IPS DF 6.9 (cell line): Measurements from ENCODE around the gene ADTRP.
"Not testable (repeated sequence)": the region's sequence is repeated elsewhere in the genome, so short reads cannot be mapped to it uniquely, and the experiment has no call there.

Source experiments
- DNase-seq: peaks from one replicate; pipeline ENCODE4 v3.0.0-alpha.2; 2013; ENCODE audit warnings: low read depth, low spot score
- H3K27ac ChIP-seq: one replicate; pipeline ENCODE4 v1.5.1; 2013; ENCODE audit warnings: low read length, control low read depth
- H3K27me3 ChIP-seq: 2 replicates; pipeline ENCODE4 v1.6.1; 2013; ENCODE audit warnings: mild to moderate bottlenecking, low read length; ENCODE audit not compliant: control insufficient read depth, insufficient read depth
- H3K36me3 ChIP-seq: 2 replicates; pipeline ENCODE4 v1.6.1; 2013; ENCODE audit warnings: low read length; ENCODE audit not compliant: control insufficient read depth, insufficient read depth
- H3K4me1 ChIP-seq: 2 replicates; pipeline ENCODE4 v1.6.1; 2013; ENCODE audit warnings: low read length; ENCODE audit not compliant: control insufficient read depth, insufficient read depth
- H3K4me3 ChIP-seq: 2 replicates; pipeline ENCODE4 v1.5.1; 2013; ENCODE audit warnings: mild to moderate bottlenecking, low read length
- H3K9me3 ChIP-seq: 2 replicates; pipeline ENCODE4 v1.6.1; 2013; ENCODE audit warnings: low read length, inconsistent platforms; ENCODE audit not compliant: control insufficient read depth, insufficient read depth
- WGBS: extraction: QIAGEN DNeasy Blood & Tissue Kit; methylation state at CpG from one replicate; pipeline ENCODE4 v1.1.7; 2013; ENCODE audit warnings: mixed read lengths, missing lambda C conversion rate; ENCODE audit not compliant: insufficient read length, insufficient coverage; 5-methylcytosine and 5-hydroxymethylcytosine counted together

Gene ADTRP

GRCh38 chr6:11702089-11702488 is 76.5 kb downstream of the ADTRP start:
- no peak for DNase-seq
- WGBS: no CpG with 5 or more reads among the region's 4 CpGs
- H3K27me3 ChIP-seq: no peaks in the 10 kb centered on the region
- no peaks in the 10 kb centered on the region for H3K4me1 ChIP-seq
- H3K9me3 ChIP-seq: no peaks in the 10 kb centered on the region
- no peak overlapping the region for H3K4me3 ChIP-seq
- H3K36me3 ChIP-seq: no peaks in the 10 kb centered on the region
- no peak overlapping the region for H3K27ac ChIP-seq

GRCh38 chr6:11701573-11701972 is 77.0 kb downstream of the ADTRP start:
- Histone ChIP-seq H3K4me1 (no peaks in the 10 kb centered on the region), H3K27ac (no peak overlapping the region), H3K27me3 (no peaks in the 10 kb centered on the region), H3K4me3 (no peak overlapping the region), H3K36me3 (no peaks in the 10 kb centered on the region), H3K9me3 (no peaks in the 10 kb centered on the region)
- DNase-seq: no peak
- no CpG with 5 or more reads among the region's 6 CpGs for WGBS

GRCh38 chr6:11700118-11700718 is 78.4 kb downstream of the ADTRP start:
- no peaks in the 10 kb centered on the region for H3K4me1 ChIP-seq
- no peak overlapping the region for H3K27ac ChIP-seq
- WGBS: no CpG with 5 or more reads among the region's 2 CpGs
- H3K36me3 ChIP-seq: no peaks in the 10 kb centered on the region
- no peaks in the 10 kb centered on the region for H3K9me3 ChIP-seq
- H3K4me3 ChIP-seq: no peak overlapping the region
- no peaks in the 10 kb centered on the region for H3K27me3 ChIP-seq
- DNase-seq: no peak

GRCh38 chr6:11699576-11699975 is 79.0 kb downstream of the ADTRP start:
- Histone ChIP-seq H3K27me3 (no peaks in the 10 kb centered on the region), H3K4me3 (no peak overlapping the region), H3K27ac (no peak overlapping the region), H3K9me3 (no peaks in the 10 kb centered on the region), H3K36me3 (no peaks in the 10 kb centered on the region), H3K4me1 (no peaks in the 10 kb centered on the region)
- DNase-seq: no peak
- WGBS: no CpG with 5 or more reads among the region's 1 CpG

- Histone ChIP-seq H3K4me1 (no peaks in the 10 kb centered on the region), H3K27me3 (no peaks in the 10 kb centered on the region), H3K4me3 (no peak overlapping the region), H3K36me3 (no peaks in the 10 kb centered on the region), H3K27ac (no peak overlapping the region), H3K9me3 (no peaks in the 10 kb centered on the region)
- DNase-seq: no peak
- no CpG with 5 or more reads among the region's 4 CpGs for WGBS
These were observed 85.9 kb downstream of the ADTRP start for GRCh38 chr6:11692451-11693376.

GRCh38 chr6:11689847-11690246 is 88.8 kb downstream of the ADTRP start:
- H3K9me3 ChIP-seq: no peaks in the 10 kb centered on the region
- H3K4me1 ChIP-seq: no peaks in the 10 kb centered on the region; the same call in 1 of the 2 replicates
- no peaks in the 10 kb centered on the region for H3K27me3 ChIP-seq
- no peaks in the 10 kb centered on the region for H3K36me3 ChIP-seq
- no peak overlapping the region for H3K27ac ChIP-seq
- no peak for DNase-seq
- no peak overlapping the region for H3K4me3 ChIP-seq
- no CpG with 5 or more reads among the region's 3 CpGs for WGBS

GRCh38 chr6:11689400-11689799 is 89.2 kb downstream of the ADTRP start:
- not testable (repeated sequence) for DNase-seq, H3K4me3 ChIP-seq, H3K36me3 ChIP-seq, H3K4me1 ChIP-seq, H3K27me3 ChIP-seq, H3K9me3 ChIP-seq, H3K27ac ChIP-seq
- WGBS: no CpG with 5 or more reads among the region's 1 CpG

- no peak overlapping the region for H3K27ac ChIP-seq
- WGBS: no CpG with 5 or more reads among the region's 1 CpG
- no peaks in the 10 kb centered on the region; the same call in 1 of the 2 replicates for H3K4me1 ChIP-seq
- no peak overlapping the region for H3K4me3 ChIP-seq
- no peaks in the 10 kb centered on the region for H3K27me3 ChIP-seq
- no peaks in the 10 kb centered on the region for H3K9me3 ChIP-seq
- no peaks in the 10 kb centered on the region for H3K36me3 ChIP-seq
- DNase-seq: no peak
These were observed 90.2 kb downstream of the ADTRP start for GRCh38 chr6:11688425-11688709.

- H3K36me3 ChIP-seq: no peaks in the 10 kb centered on the region
- no CpG with 5 or more reads among the region's 3 CpGs for WGBS
- no peaks in the 10 kb centered on the region for H3K27me3 ChIP-seq
- no peaks in the 10 kb centered on the region; the same call in 1 of the 2 replicates for H3K4me1 ChIP-seq
- H3K4me3 ChIP-seq: no peak overlapping the region
- no peaks in the 10 kb centered on the region for H3K9me3 ChIP-seq
- DNase-seq: no peak
- H3K27ac ChIP-seq: no peak overlapping the region
These were observed 93.0 kb downstream of the ADTRP start for GRCh38 chr6:11685481-11686093.

GRCh38 chr6:11684901-11685480 is 93.6 kb downstream of the ADTRP start:
- H3K36me3 ChIP-seq: no peaks in the 10 kb centered on the region
- no peaks in the 10 kb centered on the region for H3K9me3 ChIP-seq
- no peak for DNase-seq
- no peak overlapping the region for H3K27ac ChIP-seq
- H3K4me3 ChIP-seq: no peak overlapping the region
- no peaks in the 10 kb centered on the region; the same call in 1 of the 2 replicates for H3K4me1 ChIP-seq
- no peaks in the 10 kb centered on the region for H3K27me3 ChIP-seq
- no CpG with 5 or more reads among the region's 4 CpGs for WGBS
